Measurements from ENCODE around the gene IFIH1.

IFIH1 gene

DNA sequence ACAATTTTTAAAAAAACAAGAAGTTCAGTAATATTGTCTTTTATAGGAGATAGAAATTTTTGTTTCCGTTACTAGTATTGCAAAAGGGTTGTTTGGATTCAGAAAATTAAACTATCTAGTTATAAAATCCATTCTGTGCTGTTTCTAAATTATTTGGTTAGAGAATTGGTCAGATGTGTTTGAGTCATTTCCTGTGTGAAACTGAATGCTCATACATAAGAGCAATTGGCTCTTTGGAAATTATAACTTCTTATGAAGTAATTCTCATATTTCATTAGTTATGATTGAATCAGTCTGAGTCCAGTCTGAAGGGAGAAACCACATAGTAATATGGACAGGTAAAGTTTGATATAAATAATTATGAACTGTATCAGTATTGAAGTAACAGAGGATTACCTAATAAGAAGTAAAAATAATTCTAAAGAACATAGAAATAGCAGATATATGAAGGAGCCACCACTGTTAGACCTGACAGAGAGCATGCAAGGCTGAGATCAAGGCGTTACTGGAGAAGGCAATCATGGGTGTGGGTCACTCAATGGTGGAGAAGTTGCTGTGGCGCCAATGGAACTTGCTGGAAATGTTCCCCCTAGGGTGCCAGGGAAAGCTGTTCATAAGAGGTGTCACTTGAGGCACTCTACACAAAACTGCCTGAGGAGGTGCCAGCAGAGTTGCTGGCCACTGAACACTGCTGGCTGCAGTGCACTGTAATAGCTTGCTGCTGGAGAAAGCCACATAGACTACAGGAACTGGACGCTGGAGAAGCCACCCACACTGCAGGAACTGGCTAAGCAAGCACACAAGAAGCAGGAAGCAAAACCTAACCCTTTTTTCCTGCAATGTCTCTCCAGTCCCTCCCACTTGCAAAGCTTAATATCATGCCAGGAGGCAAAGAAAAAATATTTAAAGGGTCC is 57.2 kb downstream of the IFIH1 start:
- DNase-seq (ENCODE audit: insufficient read length, low spot score): no peak
- peak; percentile 74 for FAIRE-seq

DNA sequence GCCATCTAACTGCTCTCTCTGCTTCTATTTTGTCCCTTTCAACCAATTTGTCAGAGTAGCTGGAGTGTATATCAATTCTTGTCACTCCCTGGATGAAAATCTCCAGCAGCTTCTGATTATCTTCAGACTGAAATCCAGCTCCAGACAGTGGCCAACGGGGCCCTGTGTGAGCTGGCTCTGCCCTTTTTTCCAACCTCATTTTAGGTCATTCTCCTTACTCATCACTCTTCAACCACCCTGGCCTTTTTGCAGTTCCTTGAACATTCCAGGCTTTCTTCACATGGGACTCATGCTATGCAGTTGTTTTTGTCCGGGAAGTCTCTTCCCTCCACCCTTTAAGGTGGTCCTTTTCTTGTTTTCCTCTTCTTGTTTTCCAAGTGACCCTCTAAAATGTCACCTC is 59.8 kb downstream of the IFIH1 start:
- FAIRE-seq: no peak
- no peak for DNase-seq (ENCODE audit: insufficient read length, low spot score)

DNA sequence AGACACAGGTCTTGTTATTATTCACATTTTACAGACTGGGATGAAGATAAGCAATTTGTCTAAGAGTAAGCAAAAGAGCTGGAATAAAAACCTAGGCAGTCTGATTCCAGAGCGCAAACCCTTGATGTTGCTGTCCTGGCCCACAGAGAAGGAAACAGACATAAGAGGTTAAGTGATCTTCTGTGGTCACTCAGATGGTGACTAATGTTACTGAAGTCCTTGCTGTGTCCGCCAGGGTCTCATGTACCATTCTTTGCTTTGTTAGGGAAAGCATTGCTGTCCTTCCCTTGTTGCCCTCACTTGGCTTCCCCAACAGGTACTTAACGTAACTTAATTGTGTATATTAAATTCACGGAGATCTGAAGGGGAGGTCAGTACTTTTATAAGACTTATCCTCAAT is 60.3 kb downstream of the IFIH1 start:
- FAIRE-seq (no peak), DNase-seq (ENCODE audit: insufficient read length, low spot score) (no peak)

- DNase-seq (ENCODE audit: insufficient read length, low spot score) (no peak), FAIRE-seq (no peak)
These were observed 61.1 kb downstream of the IFIH1 start for GRCh38 chr2:162257425-162257824.

- no peak for FAIRE-seq
These were observed 61.9 kb downstream of the IFIH1 start for GRCh38 chr2:162256591-162256991.

DNA sequence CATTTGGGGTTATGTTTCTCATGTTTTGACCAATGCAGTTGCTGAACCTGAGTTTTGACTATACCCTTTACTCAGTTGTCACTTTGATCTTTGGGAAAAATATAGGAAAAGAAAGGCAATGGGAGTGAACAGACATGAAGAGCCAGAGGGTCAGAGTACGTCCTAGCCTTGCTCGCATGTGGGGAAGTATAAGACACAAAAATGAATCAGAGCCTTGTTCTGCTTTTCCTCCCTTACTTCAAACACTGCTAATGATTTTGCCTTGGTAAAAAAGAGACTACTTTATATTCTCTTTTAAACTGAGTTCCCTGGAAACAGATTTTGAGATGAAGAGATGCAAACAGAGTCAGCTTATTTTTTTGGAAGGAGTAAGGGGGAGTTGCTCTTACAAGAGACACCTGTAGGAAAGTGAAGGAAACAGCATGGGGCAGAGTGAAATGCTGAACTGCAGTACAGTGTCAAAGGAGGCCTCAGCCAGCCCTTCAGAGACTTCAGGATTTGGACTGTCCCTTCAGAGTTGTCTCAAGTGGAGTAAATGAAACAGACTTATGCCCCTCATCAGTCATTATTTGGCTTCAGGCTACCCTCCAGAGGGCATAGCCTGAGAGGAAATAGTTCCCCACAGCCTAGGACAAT is 64.1 kb downstream of the IFIH1 start:
- DNase-seq (ENCODE audit: insufficient read length, low spot score): no peak
- FAIRE-seq: no peak

More at GRCh38 chr2:162256591-162256991, 61.9 kb downstream of the IFIH1 start:
- no peak for DNase-seq (ENCODE audit: insufficient read length, low spot score)

GRCh38 chr2:162253435-162253834 is 65.0 kb downstream of the IFIH1 start:
- FAIRE-seq (no peak), DNase-seq (ENCODE audit: insufficient read length, low spot score) (no peak)

GRCh38 chr2:162252153-162252552 is 66.3 kb downstream of the IFIH1 start:
- DNase-seq (ENCODE audit: insufficient read length, low spot score) (no peak), FAIRE-seq (no peak)

DNA sequence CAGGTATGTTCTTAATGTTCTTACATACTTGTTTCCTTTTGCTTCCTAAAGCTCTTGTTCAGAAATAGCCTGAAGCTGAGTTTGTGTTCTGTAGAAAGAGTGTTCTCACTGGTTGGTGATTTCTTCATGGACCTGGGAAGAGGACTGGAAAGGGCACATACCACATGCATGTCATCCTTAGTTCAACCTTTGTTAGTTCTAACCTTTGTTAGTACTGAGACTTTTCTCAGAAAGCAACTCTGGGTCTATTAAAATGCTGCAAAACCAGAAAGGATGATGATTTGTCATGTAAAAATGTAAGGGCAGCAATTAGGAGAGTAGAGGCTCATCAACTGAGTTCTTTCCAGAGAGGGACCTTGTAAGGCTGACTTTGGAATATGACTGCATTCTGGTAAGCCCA is 72.7 kb downstream of the IFIH1 start:
- FAIRE-seq: no peak
- DNase-seq (ENCODE audit: insufficient read length, low spot score): no peak

DNA sequence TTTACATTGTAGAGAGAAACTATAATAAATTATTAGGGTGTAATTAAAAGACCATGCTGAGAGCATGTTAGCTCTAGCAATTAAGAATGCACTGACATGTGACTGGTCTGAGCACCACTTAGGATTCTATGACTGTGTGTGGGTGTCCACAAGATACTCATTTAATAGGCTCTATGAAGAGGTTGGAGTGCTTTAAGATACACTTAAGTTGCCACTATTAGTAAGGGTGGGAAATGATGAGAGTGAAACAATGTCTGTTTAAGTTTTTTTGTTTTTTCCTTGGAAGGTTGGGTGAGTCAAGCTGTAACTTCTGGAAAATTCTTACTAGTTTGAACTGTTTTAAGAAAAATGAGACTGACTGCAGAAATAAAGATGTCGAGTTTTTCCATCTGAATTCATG is 73.4 kb downstream of the IFIH1 start:
- no peak for FAIRE-seq
- no peak for DNase-seq (ENCODE audit: insufficient read length, low spot score)

DNA sequence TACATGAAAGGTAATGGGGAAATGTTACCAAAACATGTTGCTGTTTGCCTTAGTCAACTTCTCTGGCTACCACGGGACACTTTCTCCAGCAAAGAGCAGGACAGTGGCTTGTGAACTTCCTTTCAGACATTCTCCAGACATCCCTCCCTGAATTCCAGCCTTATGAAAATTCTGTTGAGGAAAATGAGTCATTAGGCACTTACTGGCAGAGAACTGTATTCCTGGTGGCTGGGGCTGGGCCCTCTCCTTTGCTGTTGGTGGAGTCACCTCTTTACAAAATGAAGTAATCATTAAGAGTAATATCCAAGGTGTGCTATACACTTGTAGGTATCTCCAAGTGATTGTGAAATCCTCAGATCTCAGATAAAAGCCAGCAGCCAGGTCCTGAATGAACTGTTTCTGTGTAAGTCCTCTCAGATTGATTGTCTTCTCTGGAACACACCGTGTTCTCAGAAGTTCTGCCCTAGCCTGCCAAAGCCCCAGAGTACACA is 73.9 kb downstream of the IFIH1 start:
- peak; percentile 39 for DNase-seq (ENCODE audit: insufficient read length, low spot score)
- FAIRE-seq: no peak

- DNase-seq (ENCODE audit: insufficient read length, low spot score) (no peak), FAIRE-seq (no peak)
These were observed 74.8 kb downstream of the IFIH1 start for GRCh38 chr2:162243715-162244114.

DNA sequence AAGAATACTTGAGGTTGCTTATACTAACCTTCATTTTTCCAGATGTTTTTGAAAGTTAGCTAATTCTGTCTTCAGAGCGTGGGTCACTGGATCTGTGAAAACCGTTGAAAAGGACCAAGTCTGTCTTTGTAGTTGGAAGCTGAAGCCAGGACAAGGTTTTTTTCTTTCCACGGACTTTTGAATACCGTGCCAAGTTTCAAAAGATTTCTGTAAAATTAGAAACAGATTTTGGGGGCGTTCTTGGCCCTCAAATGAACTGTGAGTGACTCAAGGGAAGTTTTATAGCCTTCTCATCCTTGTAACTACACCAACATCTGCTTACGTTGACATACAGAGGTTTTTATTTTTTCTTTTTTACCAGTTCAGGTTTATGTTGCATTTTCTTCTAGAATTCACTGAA is 75.2 kb downstream of the IFIH1 start, which contains the start of gene FAP:
Gene FAP, minus strand, starts transcription at position 152 of the 400 bp plus-strand sequence. Its CDS starts 118 bp downstream, at position 34.
- DNase-seq (ENCODE audit: insufficient read length, low spot score) (no peak), FAIRE-seq (no peak)

DNA sequence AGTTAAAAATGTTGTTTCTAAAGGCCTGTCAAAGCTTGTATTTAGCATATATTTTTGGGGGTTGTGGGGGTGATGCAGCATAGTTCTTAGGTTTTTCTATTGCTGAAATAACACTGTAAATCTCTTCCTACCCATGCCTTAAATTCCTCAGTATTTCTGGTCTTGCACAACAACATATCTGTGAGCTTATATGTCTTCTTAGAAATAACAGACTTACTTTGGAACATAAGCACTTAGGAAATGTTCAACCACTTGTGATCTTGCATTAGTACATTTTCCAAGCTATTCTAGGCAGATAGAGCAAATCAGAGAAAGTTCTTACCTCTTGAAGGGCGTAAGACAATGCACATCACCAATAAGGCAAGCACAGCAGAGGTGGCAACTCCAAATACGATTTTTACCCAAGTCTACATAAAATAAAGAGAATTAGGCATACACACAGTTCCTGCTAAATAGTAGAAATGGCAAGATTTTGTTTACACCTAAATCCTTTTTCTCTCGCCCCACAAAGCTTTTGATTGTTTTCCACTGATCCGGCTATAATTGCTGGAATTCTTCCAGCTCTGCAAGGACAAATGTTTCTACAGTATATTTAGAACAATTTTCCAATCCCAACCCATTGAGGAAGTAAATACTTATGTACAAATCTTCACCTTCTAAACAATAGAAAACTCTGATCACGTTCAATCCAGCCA is 75.8 kb downstream of the IFIH1 start:
- no peak for DNase-seq (ENCODE audit: insufficient read length, low spot score)
- no peak for FAIRE-seq

- DNase-seq (ENCODE audit: insufficient read length, low spot score) (no peak), FAIRE-seq (no peak)
These were observed 76.9 kb downstream of the IFIH1 start for GRCh38 chr2:162241571-162241970.

- FAIRE-seq (no peak), DNase-seq (ENCODE audit: insufficient read length, low spot score) (no peak)
These were observed 83.6 kb downstream of the IFIH1 start for GRCh38 chr2:162234620-162235462.

DNA sequence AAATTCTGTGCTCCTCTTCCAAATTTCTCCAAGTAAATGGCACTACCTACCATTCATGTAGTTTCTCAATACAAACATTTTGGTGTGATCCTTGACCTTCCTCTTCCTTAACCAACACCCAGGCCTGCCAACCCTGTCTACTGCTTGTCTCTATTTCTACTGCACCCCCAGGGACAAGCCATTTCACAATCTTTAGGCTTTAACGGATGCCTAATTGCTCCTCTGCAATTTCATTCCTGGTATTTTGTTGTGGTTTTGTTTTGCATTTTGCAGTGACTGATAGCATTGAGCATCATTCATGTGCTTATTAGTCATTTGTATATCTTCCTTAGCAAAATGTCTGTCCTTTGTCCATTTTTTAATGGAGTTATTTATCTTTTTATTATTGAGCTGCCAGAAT is 85.3 kb downstream of the IFIH1 start:
- no peak for DNase-seq (ENCODE audit: insufficient read length, low spot score)

DNA sequence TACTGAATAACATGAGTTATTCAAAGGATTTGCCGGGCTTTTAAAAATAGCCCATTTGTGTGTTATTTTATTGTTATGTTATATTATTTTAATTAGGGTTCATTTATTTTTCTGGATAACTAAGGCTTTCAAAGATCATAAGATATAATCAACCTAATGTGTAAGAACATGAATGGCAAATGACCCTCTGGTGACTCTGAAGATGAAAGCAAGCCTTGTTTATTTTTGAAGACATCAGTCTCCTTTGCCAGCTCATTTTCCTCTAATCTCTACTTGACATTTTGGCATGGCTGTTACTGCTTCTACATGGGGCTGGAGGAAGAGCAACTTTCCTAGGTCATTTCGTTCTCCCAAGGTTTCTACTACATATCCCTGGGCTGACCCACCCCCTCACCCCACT is 85.8 kb downstream of the IFIH1 start:
- no peak for FAIRE-seq

More for the DNA sequence above, 85.3 kb downstream of the IFIH1 start:
- no peak for FAIRE-seq

GRCh38 chr2:162232027-162232426 is 86.5 kb downstream of the IFIH1 start:
- DNase-seq (ENCODE audit: insufficient read length, low spot score): no peak
- FAIRE-seq: no peak

More for the DNA sequence above, 85.8 kb downstream of the IFIH1 start:
- no peak for DNase-seq (ENCODE audit: insufficient read length, low spot score)

DNA sequence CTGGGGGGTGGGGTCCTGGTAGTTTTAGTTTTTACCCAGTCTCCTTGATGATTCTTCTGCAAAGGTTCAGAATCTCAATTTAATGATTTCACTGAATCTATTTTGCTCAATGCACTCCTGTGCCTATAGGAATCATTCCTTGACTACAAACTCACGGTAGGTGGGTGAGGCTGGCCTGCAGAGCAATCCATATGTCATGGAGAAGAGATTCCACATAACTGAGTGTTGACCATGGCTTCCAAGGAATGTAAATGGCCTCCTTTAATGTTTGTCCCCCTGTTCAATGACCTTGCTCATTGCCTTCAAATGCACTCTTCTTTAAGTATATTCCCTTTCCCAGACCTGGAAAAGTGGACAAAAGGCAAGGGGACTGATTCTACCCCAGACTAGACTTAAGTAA is 87.7 kb downstream of the IFIH1 start:
- FAIRE-seq (no peak), DNase-seq (ENCODE audit: insufficient read length, low spot score) (no peak)
